GM23338 (cell line): ENCODE results near the gene ZFHX3. TPM values are rescaled to one million over a fixed set of nuclear protein-coding genes. Genes with fewer than 3 reads are reported as not detected.

ENCODE experiments used
- ATAC-seq: fragments of 200-7000 bp; cut with Tn5 transposase; 3 replicates; pipeline ENCODE4 v1.9.1; 2020
- DNase-seq: peaks from one replicate; pipeline ENCODE4 v3.0.0-alpha.2; 2015; ENCODE audit warnings: low spot score
- H2AFZ ChIP-seq: fragments of 200-600 bp; sonication (generic); 2 replicates; pipeline ENCODE4 v1.8.0; 2016; ENCODE audit warnings: antibody characterized with exemption, mild to moderate bottlenecking, moderate library complexity
- H3F3A ChIP-seq: fragments of 200-600 bp; sonication (generic); replicated peaks from 2 replicates; pipeline ENCODE4 v1.8.0; 2017; ENCODE audit warnings: antibody characterized with exemption, mixed run types, low read depth
- H3K27ac ChIP-seq: fragments of 200-600 bp; sonication (generic); 2 replicates; pipeline ENCODE4 v1.6.1; 2016; ENCODE audit warnings: low read depth
- H3K27me3 ChIP-seq: fragments of 200-600 bp; sonication (generic); 2 replicates; pipeline ENCODE4 v1.8.0; 2016; ENCODE audit warnings: mild to moderate bottlenecking, mixed run types, moderate library complexity; ENCODE audit not compliant: insufficient read depth
- H3K36me3 ChIP-seq: fragments of 200-600 bp; sonication (generic); 2 replicates; pipeline ENCODE4 v1.8.0; 2016; ENCODE audit warnings: mild to moderate bottlenecking; ENCODE audit not compliant: insufficient read depth
- H3K4me1 ChIP-seq: fragments of 200-600 bp; sonication (generic); 2 replicates; pipeline ENCODE4 v1.8.0; 2016; ENCODE audit warnings: mild to moderate bottlenecking, moderate library complexity; ENCODE audit not compliant: insufficient read depth
- H3K4me2 ChIP-seq: fragments of 200-600 bp; sonication (generic); 2 replicates; pipeline ENCODE4 v1.7.1; 2017; ENCODE audit warnings: mixed run types
- H3K4me3 ChIP-seq: fragments of 200-600 bp; sonication (generic); 2 replicates; pipeline ENCODE4 v1.6.1; 2016; ENCODE audit warnings: mixed run types
- H3K79me2 ChIP-seq: fragments of 200-600 bp; sonication (generic); replicated peaks from 2 replicates; pipeline ENCODE4 v1.8.0; 2017; ENCODE audit warnings: mild to moderate bottlenecking; ENCODE audit not compliant: insufficient read depth
- H3K9me2 ChIP-seq: fragments of 200-600 bp; sonication (generic); 2 replicates; pipeline ENCODE4 v1.8.0; 2017; ENCODE audit not compliant: insufficient read depth
- H4K20me1 ChIP-seq: fragments of 200-600 bp; sonication (generic); replicated peaks from 2 replicates; pipeline ENCODE4 v1.8.0; 2017; ENCODE audit warnings: mild to moderate bottlenecking; ENCODE audit not compliant: insufficient read depth
- H3K27ac Mint-ChIP-seq: 2 replicates; pipeline ENCODE4 v1.8.0; 2020; ENCODE audit warnings: inconsistent platforms, mild to moderate bottlenecking, moderate library complexity, mixed read lengths
- H3K27me3 Mint-ChIP-seq: 3 replicates; pipeline ENCODE4 v1.8.0; 2022; ENCODE audit warnings: low read depth, mild to moderate bottlenecking, moderate library complexity, mixed read lengths, inconsistent platforms; ENCODE audit not compliant: insufficient read depth, poor library complexity
- H3K36me3 Mint-ChIP-seq: 3 replicates; pipeline ENCODE4 v1.8.0; 2021; ENCODE audit warnings: low read depth, mild to moderate bottlenecking, inconsistent platforms, moderate library complexity, mixed read lengths
- H3K4me1 Mint-ChIP-seq: 3 replicates; pipeline ENCODE4 v1.8.0; 2020; ENCODE audit warnings: mild to moderate bottlenecking, inconsistent platforms, mixed read lengths
- H3K4me3 Mint-ChIP-seq: 3 replicates; pipeline ENCODE4 v1.8.0; 2021; ENCODE audit warnings: moderate library complexity, mild to moderate bottlenecking, inconsistent platforms, mixed read lengths
- H3K9me3 Mint-ChIP-seq: 3 replicates; pipeline ENCODE4 v1.8.0; 2020; ENCODE audit warnings: moderate library complexity, mild to moderate bottlenecking, inconsistent platforms, mixed read lengths
- CREB1 ChIP-seq: fragments of 250-450 bp; sonication (Bioruptor Pico); IDR thresholded peaks from 2 replicates; pipeline ENCODE4 v1.5.0; 2020; ENCODE audit warnings: low read depth, mild to moderate bottlenecking, moderate library complexity
- CTCF ChIP-seq, 2 experiments: fragments of 200-600 bp in 1 of 2; sonication (generic) in 1 of 2; conservative IDR thresholded peaks; 2 replicates each; pipeline versions ENCODE4 v1.5.1 to v1.6.1; 2016 to 2017; ENCODE audit warnings: antibody characterized with exemption in 2 of 2, low read depth in 2 of 2, mild to moderate bottlenecking in 2 of 2, moderate library complexity in 1 of 2
- ETS1 ChIP-seq: IDR thresholded peaks from 2 replicates; pipeline ENCODE4 v1.6.1; 2016; ENCODE audit warnings: antibody characterized with exemption
- EZH2 ChIP-seq: fragments of 200-600 bp; sonication (generic); IDR thresholded peaks from one replicate; pipeline ENCODE4 v1.8.0; 2017; ENCODE audit warnings: antibody characterized with exemption, mild to moderate bottlenecking, low read depth; ENCODE audit not compliant: unreplicated experiment
- EZH2phosphoT487 ChIP-seq: fragments of 200-600 bp; sonication (generic); IDR thresholded peaks from one replicate; pipeline ENCODE4 v1.8.1; 2018; ENCODE audit warnings: antibody characterized with exemption; ENCODE audit not compliant: unreplicated experiment
- JUNB ChIP-seq: IDR thresholded peaks from one replicate; pipeline ENCODE4 v1.6.1; 2016; ENCODE audit warnings: antibody characterized with exemption; ENCODE audit not compliant: unreplicated experiment
- NANOG ChIP-seq: IDR thresholded peaks from 2 replicates; pipeline ENCODE4 v1.6.1; 2016; ENCODE audit warnings: antibody characterized with exemption, borderline replicate concordance
- POLR2AphosphoS5 ChIP-seq: IDR thresholded peaks from 2 replicates; pipeline ENCODE4 v1.6.1; 2016; ENCODE audit warnings: antibody characterized with exemption, low read depth
- REST ChIP-seq: IDR thresholded peaks from one replicate; pipeline ENCODE4 v1.6.1; 2018; ENCODE audit warnings: antibody characterized with exemption; ENCODE audit not compliant: unreplicated experiment
- STAT1 ChIP-seq: IDR thresholded peaks from one replicate; pipeline ENCODE4 v1.6.1; 2016; ENCODE audit warnings: antibody characterized with exemption; ENCODE audit not compliant: unreplicated experiment
- ZNF114 ChIP-seq: fragments of 250-450 bp; sonication (Bioruptor Pico); IDR thresholded peaks from 2 replicates; pipeline ENCODE4 v1.5.0; 2020; ENCODE audit warnings: mild to moderate bottlenecking, moderate library complexity
- ZNF331 ChIP-seq: fragments of 250-450 bp; sonication (Bioruptor Pico); IDR thresholded peaks from 2 replicates; pipeline ENCODE4 v1.5.0; 2020; ENCODE audit warnings: low read depth, mild to moderate bottlenecking, moderate library complexity
- ZNF462 ChIP-seq: fragments of 250-450 bp; sonication (Bioruptor Pico); IDR thresholded peaks from 2 replicates; pipeline ENCODE4 v1.5.0; 2020; ENCODE audit warnings: mild to moderate bottlenecking, moderate library complexity
- polyA plus RNA-seq: library from polyadenylated mRNA; unstranded; fragments of >200 nt; fragmentation: Nextera tagmentation; extraction: Ambion mirVana; gene quantifications from 2 replicates; pipeline ENCODE4 v1.2.1, GENCODE V29; 2016
- total RNA-seq: library from RNA; depleted of rRNA; stranded (reverse); fragments of >200 nt; shearing (Covaris generic); gene quantifications from 2 replicates; pipeline ENCODE4 v1.2.3, GENCODE V29; 2014

The ZFHX3 gene
- total and polyA plus RNA-seq, 2 experiments from 2014 or later, result 1.0 to 1.5 TPM

GRCh38 chr16:72924927-72925630, 122.8 kb downstream of the ZFHX3 start:
- H3K36me3 ChIP-seq, result no peaks in the 10 kb centered on the region
- no peaks in the 10 kb centered on the region for H3K79me2 ChIP-seq
- ATAC-seq, result no peak
- no peak overlapping the region for H3K4me3 Mint-ChIP-seq
- no peak overlapping the region for H3K4me2 ChIP-seq
- H3K9me3 Mint-ChIP-seq, result peaks cover 2% of the 10 kb centered on the region; the same call in 1 of the 3 replicates
- H4K20me1 ChIP-seq, result no peaks in the 10 kb centered on the region; the same call in 1 of the 2 replicates
- no peak overlapping the region for H2AFZ ChIP-seq
- H3K27me3 ChIP-seq, result no peaks in the 10 kb centered on the region
- H3K27ac Mint-ChIP-seq, result no peak overlapping the region
- no peak overlapping the region for H3K27ac ChIP-seq
- H3K4me1 ChIP-seq, result no peaks in the 10 kb centered on the region
- H3K27me3 Mint-ChIP-seq, result peaks cover under 1% of the 10 kb centered on the region
- DNase-seq, result no peak
- TF ChIP-seq ETS1, result no peak
- TF ChIP-seq REST, result no peak
- TF ChIP-seq ZNF462 (CRISPR knock-in tag), result no peak
- TF ChIP-seq CREB1, result no peak
- TF ChIP-seq EZH2phosphoT487, result no peak
- no peak for TF ChIP-seq CTCF (conservative IDR thresholded peaks at IDR 0.05; ENCODE audit: low read depth in 2 of 2)
- TF ChIP-seq JUNB, result no peak
- TF ChIP-seq ZNF331 (CRISPR knock-in tag), result no peak
- no peak for TF ChIP-seq ZNF114 (CRISPR knock-in tag)
- no peak for TF ChIP-seq POLR2AphosphoS5
- no peak for TF ChIP-seq EZH2
- TF ChIP-seq STAT1, result no peak
- TF ChIP-seq NANOG, result no peak
- no peaks in the 10 kb centered on the region for H3F3A ChIP-seq
- H3K9me2 ChIP-seq, result no peaks in the 10 kb centered on the region
- no peaks in the 10 kb centered on the region; the same call in 2 of the 3 replicates for H3K4me1 Mint-ChIP-seq
- no peak overlapping the region for H3K4me3 ChIP-seq
- no peaks in the 10 kb centered on the region for H3K36me3 Mint-ChIP-seq
